Activated CD8-positive, alpha-beta memory T cell treated with anti-CD3 and anti-CD28 coated beads for 4 hours (primary cell): ENCODE results near the gene TPP2.

Experiments
- DNase-seq, 2 donors: peaks; one replicate each; pipeline ENCODE4 v3.0.0-alpha.2; 2020; ENCODE audit warnings: low read depth in 2 of 2

TPP2 gene

GRCh38 chr13:102694937-102695336 lies 98.2 kb downstream of the TPP2 start, which contains the start of gene METTL21C:
TSS of gene METTL21C (minus strand) at chr13:102695044. CDS start at chr13:102694498, 546 bp downstream.
- DNase-seq = no peak

- DNase-seq = no peak
These were observed 99.7 kb downstream of the TPP2 start for GRCh38 chr13:102696465-102696864.

- DNase-seq = no peak
These were observed 100.5 kb downstream of the TPP2 start for GRCh38 chr13:102697264-102697663.

- no peak for DNase-seq
These were observed 101.3 kb downstream of the TPP2 start for GRCh38 chr13:102697929-102698648.

GRCh38 chr13:102698649-102698980 lies 101.8 kb downstream of the TPP2 start:
- no peak for DNase-seq

DNA sequence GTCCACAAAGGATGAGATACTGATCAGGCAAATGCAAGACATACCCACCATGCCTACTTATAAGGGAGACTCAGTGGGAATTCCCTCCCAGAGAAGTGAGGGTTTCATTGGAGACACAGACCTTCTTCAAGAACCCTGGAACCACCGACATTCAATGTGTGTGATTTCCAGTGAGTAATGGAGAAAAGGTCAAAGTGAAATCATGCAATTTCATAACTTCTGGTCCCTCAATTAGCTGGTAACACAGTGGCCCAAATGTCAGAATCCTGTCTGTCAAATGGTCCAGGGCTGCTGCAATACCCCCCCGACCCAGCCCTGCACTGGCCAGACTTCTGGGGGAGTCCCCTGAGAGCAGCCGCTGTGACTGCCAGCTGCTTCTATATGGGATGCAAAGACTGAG lies 102.7 kb downstream of the TPP2 start:
- no peak for DNase-seq

GRCh38 chr13:102700088-102701031 lies 103.6 kb downstream of the TPP2 start:
- DNase-seq = no peak

DNA sequence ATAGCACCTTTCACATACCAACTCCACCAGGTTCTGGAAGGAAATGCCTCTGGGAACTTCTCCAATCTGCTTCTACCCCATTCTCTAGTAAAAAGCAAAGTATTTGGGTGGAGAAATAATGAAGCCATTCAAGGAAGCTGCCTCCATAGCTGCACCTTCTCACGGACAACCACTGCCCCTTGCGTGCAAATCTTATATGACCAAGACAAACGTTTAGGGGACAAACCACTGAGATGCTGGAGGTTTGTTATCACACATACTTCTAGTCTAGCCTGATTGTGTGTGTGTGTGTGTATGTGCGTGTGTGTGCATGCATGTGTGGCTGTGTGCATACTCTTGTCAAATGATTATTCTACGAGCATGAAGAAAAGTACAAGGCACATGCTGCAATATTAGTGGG lies 104.5 kb downstream of the TPP2 start:
- no peak for DNase-seq

GRCh38 chr13:102702965-102703725 lies 106.4 kb downstream of the TPP2 start:
- no peak for DNase-seq

GRCh38 chr13:102703726-102704035 lies 106.9 kb downstream of the TPP2 start:
- no peak for DNase-seq

DNA sequence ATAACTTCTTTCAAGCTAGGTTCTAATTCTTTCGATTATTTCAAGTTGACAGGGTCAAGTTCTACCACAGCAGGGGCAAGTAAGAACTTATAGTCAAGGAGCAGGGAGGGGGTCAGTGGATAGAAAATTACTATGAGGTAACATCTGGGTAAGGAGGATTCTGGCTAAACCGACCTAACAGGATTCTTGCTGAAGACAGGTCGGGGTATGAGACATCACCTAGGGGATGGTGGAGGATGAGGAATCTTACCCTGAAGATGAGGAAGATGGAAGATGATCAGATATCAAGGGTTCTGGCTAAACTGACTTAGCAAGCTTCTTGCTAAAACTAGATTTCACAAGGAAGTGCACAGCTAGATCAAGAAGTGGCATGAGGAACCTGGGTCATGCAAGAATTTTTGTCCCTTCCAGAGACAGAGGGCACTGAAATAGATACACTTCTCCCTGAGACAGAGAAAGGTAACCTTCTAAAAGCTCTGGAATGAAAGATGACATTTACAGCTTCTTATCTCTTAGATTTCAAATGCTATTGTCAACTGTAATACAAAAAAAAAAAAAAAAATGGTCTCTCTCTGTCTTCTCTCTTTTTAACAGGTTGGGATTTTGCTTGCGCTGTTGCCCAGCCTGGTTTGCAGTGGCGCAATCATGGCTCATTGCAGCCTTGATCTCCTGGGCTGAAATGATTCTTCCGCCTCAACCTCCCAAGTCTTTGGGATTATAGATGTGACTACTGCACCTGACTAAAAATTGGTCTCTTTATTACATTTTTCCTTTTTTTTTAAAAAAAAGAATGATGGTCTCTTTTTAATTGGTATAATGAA lies 107.7 kb downstream of the TPP2 start:
- DNase-seq = no peak

- no peak for DNase-seq
These were observed 110.7 kb downstream of the TPP2 start for GRCh38 chr13:102707467-102707866.

DNA sequence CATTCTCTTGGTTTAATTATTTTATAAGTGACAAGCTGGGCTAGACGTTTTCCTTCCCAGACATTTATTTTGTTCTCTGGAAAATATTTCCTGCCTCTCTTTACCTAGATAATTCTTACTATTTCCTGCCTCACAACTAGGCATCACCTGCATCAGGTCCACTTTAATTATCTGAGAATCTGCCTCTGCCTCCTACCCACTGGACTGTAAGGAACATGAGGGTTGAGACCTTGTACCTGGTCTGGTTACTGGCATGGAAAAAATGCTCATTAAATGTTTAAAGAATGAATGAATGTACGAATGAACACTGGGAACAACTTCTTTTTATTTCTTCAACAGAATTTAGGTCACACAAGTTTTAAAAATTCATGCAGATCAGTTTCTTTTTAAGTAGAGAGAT lies 111.4 kb downstream of the TPP2 start:
- DNase-seq = no peak

DNA sequence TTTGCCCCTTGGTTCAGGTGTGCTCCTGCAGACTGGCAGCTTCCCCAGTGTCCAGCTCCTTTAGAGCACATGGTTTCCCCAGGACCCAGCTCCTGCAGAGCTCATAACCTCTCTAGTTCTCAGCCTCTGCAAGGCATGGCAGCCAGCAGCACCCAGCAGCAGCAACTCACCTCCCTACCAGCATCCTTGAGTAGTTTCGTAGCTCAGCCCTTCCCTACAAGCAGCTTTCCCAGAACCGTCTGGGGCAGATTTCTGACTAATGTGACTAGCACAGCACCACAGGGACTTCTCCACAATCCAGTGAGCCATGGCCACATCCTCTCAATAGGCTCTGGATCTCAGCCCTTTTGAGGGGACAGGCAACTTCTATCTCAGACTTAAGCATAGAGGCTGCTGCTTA lies 112.2 kb downstream of the TPP2 start:
- no peak for DNase-seq

DNA sequence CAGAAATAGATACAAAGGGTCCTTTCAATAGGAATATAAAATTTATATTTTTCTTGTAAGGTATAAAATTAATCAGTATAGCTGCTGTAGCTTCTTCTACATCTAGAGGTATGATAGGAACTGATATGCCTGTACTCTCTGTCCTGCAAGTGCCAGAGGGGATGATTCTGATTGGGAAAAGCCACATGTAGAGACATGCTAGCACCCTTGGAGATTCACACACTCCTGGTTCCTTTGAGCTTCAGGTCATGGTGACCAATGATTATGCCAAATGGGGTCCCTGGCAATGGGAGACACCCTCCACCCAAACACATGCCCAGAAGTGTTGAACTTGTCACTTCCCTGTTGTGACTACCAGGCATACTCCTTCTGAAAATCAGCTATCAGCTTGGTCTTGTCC lies 112.8 kb downstream of the TPP2 start:
- DNase-seq = no peak

DNA sequence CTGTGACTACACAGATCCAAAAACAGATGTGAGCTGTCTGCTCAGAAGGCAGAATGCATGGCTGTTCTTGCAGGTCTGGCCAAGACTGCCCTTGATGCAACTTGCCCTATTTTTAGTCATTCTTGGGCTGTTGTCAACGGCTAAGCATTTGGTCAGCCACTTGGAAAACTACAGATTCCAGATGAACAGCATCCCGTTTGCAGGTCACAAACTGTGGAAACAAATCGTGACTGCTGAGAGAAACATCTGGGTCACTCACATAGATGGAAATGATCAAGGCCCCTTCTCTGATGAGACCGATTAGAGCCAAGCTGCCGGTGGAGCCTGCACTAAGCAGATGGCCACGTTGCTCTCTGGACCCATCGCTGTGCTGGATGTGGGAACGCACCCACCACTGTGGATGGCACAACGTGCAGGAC lies 113.5 kb downstream of the TPP2 start:
- no peak for DNase-seq

- DNase-seq = no peak
These were observed 118.7 kb downstream of the TPP2 start for GRCh38 chr13:102715447-102715846.

DNA sequence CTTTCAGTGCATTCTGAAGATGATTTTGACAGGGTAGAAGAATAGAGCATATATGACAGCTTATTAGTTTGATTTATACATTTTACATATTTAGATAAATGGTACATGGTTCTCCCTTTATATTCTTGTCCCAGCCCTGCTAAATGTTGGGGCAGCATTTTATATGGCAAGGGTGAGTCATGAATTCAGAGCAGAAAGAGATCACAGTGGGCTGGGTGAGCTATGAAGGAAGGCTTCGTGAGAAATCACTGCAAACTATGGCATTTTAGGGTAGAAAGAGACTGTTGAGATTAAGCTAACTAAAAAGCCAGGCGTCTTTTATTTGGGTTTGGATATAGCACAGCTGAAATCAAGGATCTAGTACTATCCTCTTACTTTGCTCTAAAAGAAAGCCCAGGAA lies 122.0 kb downstream of the TPP2 start:
- no peak for DNase-seq

DNA sequence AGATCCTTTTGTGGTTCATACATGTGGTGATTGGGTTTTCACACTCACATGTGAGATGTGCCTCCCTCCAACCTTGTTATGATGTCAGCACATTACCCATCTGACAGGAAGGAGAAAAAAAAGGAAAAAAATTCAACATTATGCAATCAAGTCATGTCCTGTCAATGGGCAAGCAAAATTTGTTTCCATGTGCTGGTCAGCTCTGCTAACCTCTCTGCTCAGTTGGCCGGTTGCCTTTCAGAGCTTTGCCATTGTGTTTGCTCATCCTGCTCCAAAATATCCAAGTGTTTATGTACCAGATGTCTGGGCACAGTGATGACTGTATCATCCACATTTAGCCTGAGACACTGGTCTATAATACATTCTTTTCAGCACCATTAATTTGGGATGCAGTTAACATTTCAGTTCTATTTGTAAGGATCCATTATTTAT lies 125.0 kb downstream of the TPP2 start:
- no peak for DNase-seq

DNA sequence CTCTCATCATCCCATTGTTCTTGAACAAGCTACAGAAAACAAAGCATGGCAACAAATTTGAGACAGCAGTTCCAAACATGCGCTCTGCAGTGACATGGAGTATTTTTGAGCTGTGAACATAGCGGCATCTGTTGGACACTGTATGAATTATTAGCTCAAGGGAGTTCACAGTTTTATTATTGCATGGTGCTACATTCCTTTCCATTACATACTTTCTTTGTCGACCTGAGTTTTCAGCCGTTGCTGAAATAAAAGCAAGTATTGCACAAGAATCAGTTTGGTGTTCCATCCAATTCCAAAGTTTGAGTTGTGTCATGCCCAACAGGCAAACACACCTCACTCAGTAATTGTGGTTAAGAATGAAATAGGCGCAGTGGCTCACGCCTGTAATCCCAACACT lies 128.1 kb downstream of the TPP2 start:
- no peak for DNase-seq

DNA sequence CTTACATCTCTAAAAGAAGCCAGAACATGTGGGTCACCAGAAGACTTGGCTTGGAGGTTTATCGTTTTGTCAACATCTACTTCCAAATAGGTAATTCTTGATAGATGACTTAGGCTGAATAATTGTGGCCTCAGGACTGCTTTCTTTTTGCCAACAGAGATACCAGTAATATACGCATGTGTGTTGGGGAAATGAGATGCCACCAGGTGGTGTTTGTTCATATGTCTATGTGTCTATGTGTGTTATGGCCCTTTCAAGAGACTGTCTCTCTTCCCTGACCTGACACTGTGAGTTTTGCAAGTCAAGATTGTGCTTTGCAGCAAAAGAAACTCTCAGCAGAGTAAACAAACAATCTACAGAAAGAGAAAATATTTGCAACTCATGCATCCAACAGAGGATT lies 129.6 kb downstream of the TPP2 start:
- no peak for DNase-seq
